NK-92 treated with Interleukin-12 subunit alpha and Interleukin-12 subunit beta, amount 100 ng/mL, for 24 hours (cell line): ENCODE results near the gene CCDC134.

Experiments used
- DNase-seq: peaks from one replicate; lab custom pipeline; 2025; lab: John Stamatoyannopoulos, UW

Gene CCDC134

DNA sequence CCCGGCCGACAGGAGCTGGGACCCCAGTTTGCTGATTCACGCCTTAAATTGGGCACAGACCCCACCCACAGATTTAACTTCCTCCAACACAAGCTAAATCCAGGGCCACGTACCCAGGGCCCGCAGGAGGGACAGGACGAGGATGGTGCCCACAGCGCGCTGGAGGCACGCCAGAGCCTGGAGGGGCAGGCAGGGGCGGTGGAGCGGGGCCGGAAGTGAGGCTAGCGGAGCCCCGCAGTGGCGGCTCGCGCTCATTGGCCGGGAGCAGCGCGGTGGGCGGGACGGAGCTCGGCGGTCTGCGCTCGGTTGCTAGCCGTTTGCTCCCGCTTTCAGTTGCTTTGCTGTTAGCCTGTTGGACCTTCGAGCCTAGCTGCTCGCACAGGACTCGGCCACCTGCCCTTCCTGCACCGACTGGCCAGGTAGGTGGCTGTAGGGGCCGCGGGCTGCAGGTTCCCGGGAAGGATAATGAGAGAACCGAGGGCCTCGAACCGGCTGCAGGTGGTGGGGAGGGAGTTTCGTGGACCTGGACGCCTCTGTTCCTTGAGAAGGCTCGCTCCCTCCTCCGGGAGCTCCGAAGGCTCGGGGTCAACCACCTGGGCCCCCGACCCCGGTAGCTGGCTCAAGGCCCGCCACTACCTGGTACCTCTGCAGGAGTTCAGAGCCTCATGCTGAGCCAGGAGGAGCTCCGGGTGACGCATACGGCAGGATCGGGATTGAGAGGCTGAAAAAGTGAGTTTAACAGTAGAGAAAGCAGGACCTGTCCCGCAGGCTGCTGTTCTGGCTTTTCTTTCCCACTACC, at the start of gene CCDC134:
TSS of gene CCDC134 (plus strand) at position 332 of the 799 bp plus-strand sequence. CDS start 8,212 bp downstream, outside the sequence.
- DNase-seq: peak; percentile 77

DNA sequence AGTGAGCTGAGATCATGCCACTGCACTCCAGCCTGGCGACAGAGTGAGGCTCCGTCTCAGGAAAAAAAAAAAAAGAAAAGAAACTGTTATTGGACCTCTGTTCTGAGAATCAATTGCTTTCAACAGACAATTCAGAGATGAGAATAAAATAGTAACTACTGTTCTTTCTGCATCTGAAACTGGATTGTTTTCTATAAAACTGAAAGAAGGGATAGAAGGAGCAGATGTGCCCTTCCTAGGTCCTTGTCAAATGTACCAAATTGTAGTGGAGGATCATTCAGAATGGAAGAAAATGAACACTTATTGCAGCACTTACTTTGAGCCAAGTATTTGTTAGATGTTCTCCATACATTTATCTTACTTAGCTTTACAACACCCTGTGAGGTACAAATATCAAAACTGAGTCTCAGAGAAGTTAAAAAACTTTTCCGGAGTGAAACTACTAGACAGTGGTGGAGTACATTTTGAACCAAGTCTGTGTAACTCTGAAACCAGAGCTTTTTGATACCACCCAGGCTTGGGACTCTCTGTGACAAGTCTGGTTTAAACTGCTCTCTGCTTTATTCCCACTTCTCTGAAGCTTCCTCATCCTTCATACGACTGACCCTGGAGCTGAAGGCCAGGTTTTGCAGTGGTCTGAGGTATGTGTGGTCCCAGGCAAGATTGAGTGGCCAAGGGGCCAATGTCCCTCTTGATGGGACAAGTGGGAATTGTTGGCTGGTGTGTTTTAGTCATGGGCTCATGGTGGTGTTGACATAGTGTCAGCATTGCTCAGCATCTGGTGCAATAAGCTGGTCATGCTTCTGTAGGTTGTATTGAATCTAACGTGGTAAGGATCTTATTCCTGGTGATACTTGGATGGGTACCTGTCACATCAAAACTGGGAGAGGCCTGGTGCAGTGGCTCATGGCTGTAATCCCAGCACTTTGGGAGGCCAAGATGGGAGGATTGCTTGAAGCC, 48.2 kb upstream of the CCDC134 start:
- no peak for DNase-seq

DNA sequence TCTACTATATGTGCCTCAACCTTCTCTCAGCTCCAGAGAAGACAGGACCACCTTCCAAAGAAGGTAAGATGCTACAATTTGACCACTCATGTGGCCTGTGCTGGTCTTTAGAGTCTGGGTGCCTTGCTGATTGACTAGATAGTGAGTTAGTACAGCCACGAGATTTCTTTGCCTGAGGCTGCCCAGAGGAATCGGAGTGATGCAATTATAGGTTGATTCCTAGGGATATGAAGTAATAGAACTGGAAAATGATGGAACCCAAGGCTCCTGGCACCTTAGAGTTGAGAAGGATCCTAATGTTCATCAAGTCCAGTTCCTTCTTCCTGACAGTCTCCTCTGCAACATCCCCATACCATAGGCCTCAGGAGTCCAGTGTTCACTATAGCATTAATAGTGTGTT, 46.5 kb upstream of the CCDC134 start:
- DNase-seq: no peak

DNA sequence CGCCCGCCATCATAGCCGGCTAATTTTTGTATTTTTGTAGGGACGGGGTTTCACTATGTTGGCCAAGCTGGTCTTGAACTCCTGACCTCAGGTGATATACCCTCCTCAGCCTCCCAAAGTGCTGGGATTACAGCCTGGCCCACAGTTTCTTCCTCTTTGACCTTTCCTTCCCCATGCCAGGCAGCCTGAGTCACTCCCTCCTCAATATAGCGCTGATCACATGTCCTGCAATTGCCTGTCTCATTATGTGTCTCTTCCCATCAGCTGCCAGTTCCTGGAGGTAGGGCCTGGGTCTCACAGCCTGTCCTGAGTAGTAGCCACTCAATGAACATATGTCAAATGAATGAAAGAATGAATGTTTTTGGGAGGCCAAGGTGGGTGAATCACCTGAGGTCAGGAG, 43.0 kb upstream of the CCDC134 start:
- no peak for DNase-seq

DNA sequence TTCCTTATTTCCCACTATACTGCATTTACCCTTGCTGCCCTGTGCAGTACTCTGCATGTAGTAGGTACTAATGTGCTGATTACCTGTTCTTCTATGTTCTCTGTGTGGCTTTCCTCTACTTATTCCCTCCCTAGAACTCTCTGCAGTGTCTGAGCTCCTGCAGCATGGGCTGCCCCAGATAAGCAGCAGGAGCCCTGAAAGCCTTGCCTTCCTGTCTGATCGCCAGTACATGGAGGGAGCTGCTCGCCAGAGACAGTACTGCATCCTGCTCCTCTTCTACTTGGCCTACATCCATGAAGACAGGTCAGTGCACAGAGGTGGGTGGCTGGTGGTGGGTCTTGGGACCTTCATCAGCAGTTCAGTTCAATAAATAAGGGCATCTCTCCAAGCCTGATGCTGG, 42.2 kb upstream of the CCDC134 start:
- DNase-seq: no peak

DNA sequence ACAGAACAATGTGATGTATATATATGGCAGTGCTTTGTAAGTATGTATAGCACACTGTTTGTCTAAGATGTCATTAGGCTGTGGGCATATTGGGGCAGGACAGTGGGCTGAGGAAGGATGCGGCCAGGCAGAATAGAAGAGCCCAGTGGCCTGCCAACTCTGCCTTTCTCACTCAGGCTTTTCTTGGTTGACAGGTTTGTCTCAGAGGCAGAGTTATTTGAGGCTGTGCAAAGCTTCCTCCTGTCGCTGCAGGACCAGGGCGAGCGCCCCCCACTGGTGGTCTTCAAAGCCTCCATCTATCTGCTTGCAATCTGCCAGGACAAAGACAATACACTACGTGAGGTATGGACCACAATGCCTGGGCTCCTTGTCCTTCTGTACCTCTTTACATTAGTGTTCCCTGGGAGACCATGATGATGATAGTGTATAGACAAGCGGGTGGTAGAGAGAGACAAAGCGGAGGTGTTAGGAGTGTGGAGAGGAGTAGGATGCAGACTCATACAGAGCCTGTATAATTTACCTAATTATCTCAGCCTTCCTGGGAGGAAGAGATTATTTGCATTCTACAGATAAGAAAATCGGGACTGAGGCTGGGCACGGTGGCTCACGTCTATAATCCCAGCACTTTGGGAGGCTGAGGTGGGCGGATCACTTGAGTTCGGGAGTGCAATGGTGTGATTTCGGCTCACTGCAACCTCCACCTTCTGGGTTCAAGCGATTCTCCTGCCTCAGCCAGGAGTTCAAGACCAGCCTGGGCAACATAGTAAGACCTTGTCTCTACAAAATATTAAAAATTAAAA, 37.3 kb upstream of the CCDC134 start:
- peak; percentile 5 for DNase-seq

DNA sequence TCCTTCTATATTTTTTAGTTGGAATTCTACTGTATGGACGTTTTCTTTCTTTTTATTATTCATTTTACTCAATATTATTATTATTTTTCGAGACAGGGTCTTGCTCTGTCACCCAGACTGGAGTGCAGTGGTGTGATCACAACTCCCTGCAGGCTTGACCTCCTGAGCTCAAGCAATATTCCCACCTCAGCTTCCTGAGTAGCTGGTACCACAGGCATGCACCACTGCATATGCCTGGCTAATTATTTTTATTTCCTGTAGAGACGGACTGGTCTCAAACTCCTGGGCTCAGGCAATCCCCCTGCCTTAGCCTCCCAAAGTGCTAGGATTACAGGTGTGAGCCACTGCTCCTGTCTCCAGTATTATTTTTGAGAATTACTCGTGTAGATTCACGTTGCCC, 34.0 kb upstream of the CCDC134 start:
- no peak for DNase-seq

DNA sequence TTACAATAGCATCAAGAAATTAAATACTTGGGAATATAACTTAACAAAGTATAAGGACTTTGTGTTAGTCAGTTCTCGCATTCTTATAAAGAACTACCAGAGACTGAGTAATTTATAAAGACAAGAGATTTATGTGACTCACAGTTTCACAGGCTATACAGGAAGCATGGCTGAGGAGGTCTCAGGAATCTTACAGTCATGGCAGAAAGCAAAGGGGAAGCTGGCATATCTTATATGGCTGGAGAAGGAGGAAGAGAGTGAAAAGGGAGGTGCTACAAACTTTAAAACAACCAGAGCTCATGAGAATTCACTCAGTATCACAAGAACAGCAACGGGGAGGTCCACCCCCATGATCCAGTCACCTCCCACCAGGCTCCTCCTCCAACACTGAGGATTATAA, 32.0 kb upstream of the CCDC134 start:
- no peak for DNase-seq

DNA sequence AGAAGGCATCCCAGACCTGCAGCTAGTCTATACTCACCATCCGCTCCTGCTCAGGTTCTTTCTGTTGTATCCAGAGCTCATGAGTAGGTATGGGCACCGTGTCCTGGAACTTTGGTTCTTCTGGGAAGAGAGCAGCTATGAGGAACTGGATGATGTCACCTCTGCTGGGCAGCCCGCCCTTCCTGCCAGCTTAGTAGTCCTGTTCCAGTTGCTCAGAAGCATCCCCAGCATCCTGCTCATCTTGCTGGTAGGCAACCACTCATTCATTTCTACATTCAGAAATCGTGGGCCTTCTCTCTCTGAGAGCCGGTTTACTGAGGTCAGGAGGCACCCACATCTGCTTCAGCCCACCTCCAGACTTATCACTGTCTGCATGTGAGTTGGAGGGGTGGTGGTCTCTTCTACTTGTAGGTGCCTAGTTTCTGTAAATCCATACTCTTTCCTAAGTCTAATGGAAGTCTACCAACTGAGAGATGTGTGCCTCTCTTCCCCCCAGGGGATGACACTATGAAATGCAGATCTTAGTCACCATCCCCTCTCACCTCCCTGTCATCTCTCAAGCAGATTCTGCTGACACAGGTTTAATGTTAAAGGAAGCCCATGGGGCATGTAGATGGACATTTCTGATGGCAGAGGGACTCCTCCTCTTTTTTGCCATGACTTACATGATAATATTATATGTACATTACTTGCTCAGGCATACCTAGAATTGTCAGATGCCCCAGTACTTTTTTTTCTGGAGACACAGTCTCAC, 29.6 kb upstream of the CCDC134 start:
- no peak for DNase-seq

DNA sequence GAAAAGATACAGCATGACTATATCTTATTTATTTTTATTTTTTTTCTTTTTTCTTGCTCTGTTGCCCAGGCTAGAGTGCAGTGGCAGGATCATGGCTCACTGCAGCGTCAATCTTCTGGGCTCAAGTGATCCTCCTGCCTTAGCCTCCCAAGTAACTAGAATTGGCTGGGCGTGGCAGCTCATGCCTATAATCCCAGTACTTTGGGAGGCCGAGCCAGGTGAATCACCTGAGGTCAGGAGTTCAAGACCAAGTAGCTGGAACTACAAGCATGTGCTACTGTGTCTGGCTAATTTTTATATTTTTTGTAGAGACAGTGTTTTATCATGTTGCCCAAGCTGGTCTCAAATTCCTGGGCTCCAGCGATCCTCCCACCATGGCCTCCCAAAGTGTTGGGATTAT, 28.3 kb upstream of the CCDC134 start:
- no peak for DNase-seq

DNA sequence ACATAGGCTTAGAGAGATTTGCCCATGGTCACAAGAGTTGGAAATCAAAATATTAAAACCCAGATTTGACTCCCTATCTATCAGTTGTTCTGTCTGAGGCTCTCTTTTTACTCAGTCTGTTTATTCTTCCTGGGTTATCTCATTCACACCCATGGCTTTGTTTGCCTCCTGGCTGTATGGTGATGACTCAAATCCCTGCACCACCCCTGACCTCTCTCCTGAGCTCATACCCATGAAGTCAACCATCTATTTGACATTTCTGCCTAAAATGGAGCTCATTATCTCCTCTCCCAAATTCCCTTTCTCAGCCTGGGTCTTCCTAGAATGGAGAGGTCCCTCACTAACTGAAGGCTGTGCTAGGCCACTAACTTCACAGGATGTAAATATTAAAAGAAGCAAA, 27.8 kb upstream of the CCDC134 start:
- DNase-seq: no peak

DNA sequence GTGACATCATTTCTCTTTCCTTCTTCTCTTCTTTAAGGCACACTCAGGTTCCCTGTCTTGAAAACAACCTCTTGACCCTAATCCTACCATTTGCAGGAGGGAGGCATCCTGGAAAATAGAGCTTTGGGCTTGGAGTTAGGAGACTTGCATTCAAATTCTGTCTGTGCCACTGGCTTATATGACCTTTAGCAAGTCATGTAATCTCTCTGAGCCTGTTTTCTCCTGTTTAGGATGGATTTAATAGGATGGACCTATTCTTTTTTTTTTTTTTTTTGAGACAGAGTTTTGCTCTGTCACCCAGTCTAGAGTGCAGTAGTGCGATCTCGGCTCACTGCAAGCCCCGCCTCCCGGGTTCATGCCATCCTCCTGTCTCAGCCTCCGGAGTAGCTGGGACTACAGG, 25.1 kb upstream of the CCDC134 start:
- no peak for DNase-seq

DNA sequence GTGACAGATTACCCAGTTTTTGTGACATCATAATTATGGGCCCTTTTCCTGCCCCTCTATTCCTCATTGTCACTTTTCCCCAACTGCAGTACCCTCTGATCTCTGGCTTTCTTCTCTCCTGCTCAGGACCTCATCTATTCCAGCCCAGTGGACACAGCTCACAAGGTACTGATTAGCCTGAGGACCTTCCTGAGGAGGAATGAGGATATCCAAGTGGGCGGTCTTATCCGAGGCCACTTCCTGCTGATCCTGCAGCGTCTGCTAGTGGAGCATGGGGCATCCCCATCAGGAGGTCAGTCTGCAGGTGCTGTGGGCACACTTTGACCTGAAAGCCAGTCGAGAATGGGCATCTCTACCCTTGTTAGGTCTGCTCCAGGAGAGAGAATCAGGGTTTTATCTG, 24.5 kb upstream of the CCDC134 start:
- DNase-seq: no peak

DNA sequence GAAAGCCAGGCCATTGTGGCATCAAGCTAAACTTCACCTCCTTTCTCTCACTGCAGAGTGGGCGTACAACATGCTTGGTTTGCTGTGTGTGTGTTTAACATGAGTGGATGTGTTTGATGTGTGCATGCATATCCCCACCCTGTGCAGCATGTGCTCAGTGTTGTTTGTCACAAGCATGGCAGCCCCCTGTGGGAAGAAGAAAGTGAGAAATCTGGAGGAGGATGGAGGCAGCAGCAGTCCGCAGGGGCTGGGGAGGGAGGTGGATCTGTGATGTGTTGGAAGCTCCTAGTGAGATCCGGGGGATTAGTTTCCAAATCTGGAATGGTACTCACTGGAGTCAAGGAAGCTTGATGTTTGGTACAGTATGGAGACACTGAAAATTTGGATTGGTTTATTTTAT, 24.1 kb upstream of the CCDC134 start:
- no peak for DNase-seq

DNA sequence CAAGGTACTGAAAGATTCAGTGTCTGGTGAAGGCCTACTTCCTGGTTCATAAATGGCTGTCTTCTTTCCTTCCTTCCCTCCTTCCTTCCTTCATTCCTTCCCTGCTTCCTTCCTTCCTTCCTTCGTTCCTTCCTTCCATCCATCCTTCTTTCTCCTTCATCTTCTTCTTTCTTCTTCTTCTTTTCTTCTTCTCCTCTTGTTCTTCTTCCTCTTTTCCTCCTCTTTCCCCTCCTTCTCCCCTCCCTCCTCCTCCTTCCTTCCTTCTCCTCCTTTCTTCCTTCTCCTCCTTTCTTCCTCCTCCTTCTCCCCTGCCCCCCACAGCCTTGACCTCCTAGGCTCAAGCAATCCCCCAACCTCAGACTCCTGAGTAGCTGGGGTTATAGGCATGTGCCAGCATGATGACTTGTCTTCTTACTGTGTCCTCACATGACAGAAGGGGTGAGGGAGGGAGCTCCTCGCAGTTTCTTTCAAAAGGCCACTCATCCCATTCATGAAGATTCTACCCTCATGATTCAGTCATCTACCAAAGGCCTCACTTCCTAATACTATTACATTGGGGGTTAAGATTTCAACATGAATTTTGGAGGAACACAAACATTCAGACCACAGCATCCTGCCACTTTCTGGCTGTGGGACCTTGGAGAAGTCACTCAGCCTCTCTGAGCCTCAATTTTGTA, 22.6 kb upstream of the CCDC134 start:
- DNase-seq: no peak

DNA sequence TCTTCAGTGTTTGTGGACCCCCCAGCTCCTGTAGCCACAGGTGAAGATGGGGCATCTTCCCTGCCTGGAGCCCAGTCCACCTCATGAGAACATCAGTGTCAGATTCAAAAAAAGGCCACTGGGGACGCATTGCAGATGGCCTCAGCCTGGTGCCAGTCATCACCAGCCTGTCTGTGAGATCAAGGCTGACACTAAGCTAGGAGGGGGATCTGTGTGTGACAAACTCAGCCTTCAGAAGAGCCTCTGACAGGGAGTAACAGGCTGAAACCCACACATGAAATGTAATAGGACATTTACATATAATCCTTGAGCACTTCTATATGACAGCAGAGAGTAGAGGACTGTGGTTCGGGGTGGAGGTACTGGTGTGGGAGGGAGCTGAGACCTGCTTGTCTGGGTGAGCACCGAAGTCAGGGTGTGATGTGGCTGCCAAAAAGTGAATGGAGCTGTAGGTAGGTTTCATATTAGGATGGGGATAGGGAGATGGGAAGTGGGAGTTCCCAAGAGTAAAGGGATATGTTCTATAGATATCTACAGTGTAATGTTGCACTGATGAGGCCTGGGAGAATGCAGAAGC, 20.5 kb upstream of the CCDC134 start:
- no peak for DNase-seq

DNA sequence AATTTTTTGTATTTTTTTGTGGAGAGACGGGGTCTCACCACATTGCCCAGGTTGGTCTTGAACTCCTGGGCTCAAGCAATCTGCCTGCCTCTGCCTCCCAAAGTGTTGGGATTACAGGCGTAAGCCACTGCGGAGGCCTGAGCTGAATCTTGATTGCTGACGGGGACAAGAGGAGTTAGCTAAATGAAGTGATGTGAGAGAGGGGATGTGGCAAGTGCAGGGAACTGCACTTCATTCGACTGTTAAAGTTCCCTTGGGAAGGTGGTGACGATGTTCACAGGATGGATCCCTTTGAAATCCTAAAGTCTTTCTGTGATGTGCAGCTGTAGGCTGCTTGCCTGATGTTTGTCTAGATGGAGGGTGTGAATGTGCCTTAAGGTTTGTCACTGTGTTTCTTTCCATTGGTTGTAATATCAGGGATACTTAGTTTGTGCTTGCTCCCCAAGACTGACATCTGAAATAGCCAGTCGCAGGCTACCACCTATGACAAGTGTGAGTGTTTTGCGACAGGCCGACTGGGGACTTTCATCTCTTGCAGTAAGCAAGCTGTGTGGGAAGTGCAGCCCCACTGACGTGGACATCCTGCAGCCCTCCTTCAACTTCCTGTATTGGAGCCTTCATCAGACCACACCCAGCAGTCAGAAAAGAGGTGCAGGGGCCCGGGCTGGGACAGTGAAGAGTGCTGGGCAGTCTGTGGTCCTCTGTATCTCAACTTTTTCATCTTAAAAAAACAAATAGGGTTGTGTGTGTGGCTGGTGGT, 19.6 kb upstream of the CCDC134 start:
- DNase-seq: peak; percentile 83

DNA sequence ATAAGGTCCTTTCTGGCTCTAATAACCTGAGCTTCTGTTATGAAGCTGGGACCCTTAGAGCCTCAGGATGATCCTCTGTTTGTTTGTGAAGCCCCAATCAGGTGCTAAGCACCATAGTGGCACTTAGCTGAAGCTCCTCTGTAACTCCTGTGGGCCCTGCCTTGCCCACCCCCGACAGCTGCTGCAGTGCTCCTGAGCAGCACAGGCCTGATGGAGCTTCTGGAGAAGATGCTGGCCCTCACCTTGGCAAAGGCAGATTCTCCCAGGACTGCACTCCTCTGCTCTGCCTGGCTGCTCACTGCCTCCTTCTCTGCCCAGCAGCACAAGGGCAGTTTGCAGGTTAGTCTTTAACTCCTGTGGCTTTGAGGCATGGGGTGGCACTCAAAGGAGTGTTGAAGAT, 19.0 kb upstream of the CCDC134 start:
- DNase-seq: peak; percentile 6

DNA sequence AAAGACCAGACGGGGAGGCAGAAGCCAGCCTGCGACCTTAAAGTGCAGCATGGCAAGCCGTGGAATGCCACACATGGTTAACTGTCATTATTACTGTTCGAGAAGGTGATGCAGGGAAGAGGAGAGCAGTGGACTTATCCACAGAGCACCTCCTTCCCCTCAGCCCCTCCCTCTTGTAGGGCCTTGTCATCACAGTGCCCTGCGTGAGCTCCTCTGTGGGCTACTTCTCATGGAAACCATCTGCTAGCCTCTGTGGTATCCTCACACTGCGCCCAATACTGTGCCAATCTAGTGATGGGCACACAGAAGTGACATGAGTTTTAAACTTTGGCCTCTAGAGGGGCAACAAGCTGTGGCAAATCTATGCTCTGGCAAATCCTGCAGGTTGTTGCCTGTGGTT, 18.2 kb upstream of the CCDC134 start:
- no peak for DNase-seq

DNA sequence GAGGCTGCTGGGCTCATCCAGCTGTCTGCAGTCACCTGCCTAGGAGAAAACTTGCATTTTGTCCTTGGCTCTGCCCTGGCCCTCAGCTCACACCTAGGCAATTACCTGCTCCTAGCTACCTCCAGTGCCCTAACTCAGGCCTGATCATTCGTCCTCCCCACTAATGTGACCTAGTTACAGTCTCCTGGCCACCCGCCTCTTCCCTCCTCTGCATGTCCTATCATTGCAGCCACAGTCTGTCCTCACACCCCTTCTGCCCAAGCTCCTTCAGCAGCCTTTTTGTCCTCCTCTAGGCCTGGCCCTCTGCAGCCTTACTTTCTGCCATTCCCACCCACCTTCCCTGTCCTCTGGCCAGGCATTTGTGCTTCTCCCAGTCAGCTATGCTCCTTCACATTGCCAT, 17.7 kb upstream of the CCDC134 start:
- DNase-seq: no peak
